Activated CD4-positive, alpha-beta memory T cell treated with anti-CD3 and anti-CD28 coated beads for 36 hours (primary cell): ENCODE measurements around the gene PLEKHA4. TPM values are rescaled to one million over a fixed set of nuclear protein-coding genes. Genes with fewer than 3 reads are reported as not detected.

Source experiments
- CTCF ChIA-PET: fragments of 350-600 bp; sonication (Branson Sonifier 250); formaldehyde crosslinking; loops from one replicate; lab custom pipeline; 2021; ENCODE audit warnings: antibody characterized with exemption, inconsistent platforms; lab: Charles Lee
- POLR2A ChIA-PET: fragments of 350-600 bp; sonication (Branson Sonifier 250); formaldehyde crosslinking; loops from one replicate; lab custom pipeline; 2021; ENCODE audit warnings: antibody characterized with exemption; lab: Charles Lee
- DNase-seq: peaks from one replicate; pipeline ENCODE4 v3.0.0-alpha.2; 2020
- H3K27ac Mint-ChIP-seq: one replicate; pipeline ENCODE4 v1.8.0; 2021; ENCODE audit warnings: mixed read lengths
- H3K27me3 Mint-ChIP-seq: one replicate; pipeline ENCODE4 v1.8.0; 2021; ENCODE audit warnings: mixed read lengths
- H3K36me3 Mint-ChIP-seq: one replicate; pipeline ENCODE4 v1.8.0; 2021; ENCODE audit warnings: mixed read lengths
- H3K4me1 Mint-ChIP-seq: one replicate; pipeline ENCODE4 v1.8.0; 2021; ENCODE audit warnings: low read depth, mixed read lengths
- H3K4me3 Mint-ChIP-seq: one replicate; pipeline ENCODE4 v1.8.0; 2021; ENCODE audit warnings: mild to moderate bottlenecking, mixed read lengths
- H3K9me3 Mint-ChIP-seq: one replicate; pipeline ENCODE4 v1.8.0; 2021; ENCODE audit warnings: mixed read lengths
- intact Hi-C: fragments of 100-400 bp; cut with micrococcal nuclease; formaldehyde crosslinking; loops from one replicate; pipeline ENCODE4 v1.15.1; 2023
- total RNA-seq, 2 experiments: library from RNA; stranded (reverse); gene quantifications; one replicate each; pipeline ENCODE4 v1.2.3, GENCODE V29; 2021

The PLEKHA4 gene
- total RNA-seq, 2 experiments from 2014 or later: 10.5 to 11.0 TPM

GRCh38 chr19:48821633-48822032 lies 46.8 kb downstream of the PLEKHA4 start:
- Mint-ChIP-seq H3K4me3 (no peak overlapping the region), H3K27me3 (no peaks in the 10 kb centered on the region), H3K27ac (no peak overlapping the region), H3K9me3 (no peaks in the 10 kb centered on the region), H3K36me3 (no peaks in the 10 kb centered on the region), H3K4me1 (no peaks in the 10 kb centered on the region)
- ChIA-PET CTCF (no interaction called here), POLR2A (no interaction called here)
- DNase-seq: no peak
- intact Hi-C loops: no loop called here

GRCh38 chr19:48819366-48819816 lies 49.0 kb downstream of the PLEKHA4 start:
- Mint-ChIP-seq H3K27me3 (no peaks in the 10 kb centered on the region), H3K4me3 (no peak overlapping the region), H3K9me3 (no peaks in the 10 kb centered on the region), H3K36me3 (no peaks in the 10 kb centered on the region), H3K4me1 (peaks cover 5% of the 10 kb centered on the region), H3K27ac (no peak overlapping the region)
- intact Hi-C loops: no loop called here
- CTCF ChIA-PET: no interaction called here
- DNase-seq: no peak
- POLR2A ChIA-PET: no interaction called here

GRCh38 chr19:48818234-48818820 lies 50.1 kb downstream of the PLEKHA4 start:
- Mint-ChIP-seq H3K4me3 (no peak overlapping the region), H3K27me3 (no peaks in the 10 kb centered on the region)

GRCh38 chr19:48817585-48818124 lies 50.8 kb downstream of the PLEKHA4 start:
- POLR2A ChIA-PET: no interaction called here
- Mint-ChIP-seq H3K27ac (no peak overlapping the region), H3K27me3 (no peaks in the 10 kb centered on the region), H3K9me3 (no peaks in the 10 kb centered on the region), H3K36me3 (no peaks in the 10 kb centered on the region), H3K4me1 (peaks cover 5% of the 10 kb centered on the region), H3K4me3 (no peak overlapping the region)
- intact Hi-C loops: no loop called here
- no peak for DNase-seq
- CTCF ChIA-PET: no interaction called here

More at GRCh38 chr19:48818234-48818820, 50.1 kb downstream of the PLEKHA4 start:
- DNase-seq: no peak
- intact Hi-C loops: no loop called here
- Mint-ChIP-seq H3K4me1 (peaks cover 5% of the 10 kb centered on the region), H3K36me3 (no peaks in the 10 kb centered on the region), H3K9me3 (no peaks in the 10 kb centered on the region), H3K27ac (no peak overlapping the region)
- POLR2A ChIA-PET: no interaction called here
- CTCF ChIA-PET: no interaction called here

- POLR2A ChIA-PET: no interaction called here
- intact Hi-C loops: no loop called here
- peaks cover 7% of the 10 kb centered on the region for H3K4me1 Mint-ChIP-seq
- H3K27me3 Mint-ChIP-seq: no peaks in the 10 kb centered on the region
- H3K27ac Mint-ChIP-seq: no peak overlapping the region
- no peaks in the 10 kb centered on the region for H3K9me3 Mint-ChIP-seq
- peak; percentile 33 for DNase-seq
- H3K36me3 Mint-ChIP-seq: no peaks in the 10 kb centered on the region
- CTCF ChIA-PET: interaction anchor here (1.4 kb wide), 1 partner anchor 22 kb away, joined by 4 read pairs; no protein-coding TSS in a partner anchor
- no peak overlapping the region for H3K4me3 Mint-ChIP-seq
Measured at GRCh38 chr19:48815870-48816501, 52.4 kb downstream of the PLEKHA4 start.

GRCh38 chr19:48814895-48815294 lies 53.5 kb downstream of the PLEKHA4 start:
- ChIA-PET CTCF (interaction anchor here (1.2 kb wide), 1 partner anchor 22 kb away, joined by 3 read pairs; no protein-coding TSS in a partner anchor), POLR2A (no interaction called here)
- H3K9me3 Mint-ChIP-seq: no peaks in the 10 kb centered on the region
- peaks cover 12% of the 10 kb centered on the region for H3K4me1 Mint-ChIP-seq
- H3K27ac Mint-ChIP-seq: no peak overlapping the region
- H3K27me3 Mint-ChIP-seq: no peaks in the 10 kb centered on the region
- H3K36me3 Mint-ChIP-seq: no peaks in the 10 kb centered on the region
- no peak for DNase-seq
- intact Hi-C loops: no loop called here
- no peak overlapping the region for H3K4me3 Mint-ChIP-seq

GRCh38 chr19:48813123-48813913 lies 55.1 kb downstream of the PLEKHA4 start:
- H3K36me3 Mint-ChIP-seq: no peaks in the 10 kb centered on the region
- H3K27ac Mint-ChIP-seq: no peak overlapping the region
- H3K4me1 Mint-ChIP-seq: peaks cover 22% of the 10 kb centered on the region
- intact Hi-C loops: no loop called here
- no peaks in the 10 kb centered on the region for H3K27me3 Mint-ChIP-seq
- no peak for DNase-seq
- CTCF ChIA-PET: interaction anchor here (0.5 to 1.2 kb wide), 3 partner anchors 18 to 22 kb away, joined by 4 to 5 read pairs (median 4); no protein-coding TSS in a partner anchor
- no peaks in the 10 kb centered on the region for H3K9me3 Mint-ChIP-seq
- no peak overlapping the region for H3K4me3 Mint-ChIP-seq
- POLR2A ChIA-PET: no interaction called here

GRCh38 chr19:48812094-48812929 lies 56.1 kb downstream of the PLEKHA4 start:
- intact Hi-C loops: no loop called here
- H3K27ac Mint-ChIP-seq: peak overlapping the region; percentile 69
- H3K4me1 Mint-ChIP-seq: peaks cover 22% of the 10 kb centered on the region
- no peaks in the 10 kb centered on the region for H3K9me3 Mint-ChIP-seq
- no peaks in the 10 kb centered on the region for H3K27me3 Mint-ChIP-seq
- peak; percentile 78 for DNase-seq
- no peaks in the 10 kb centered on the region for H3K36me3 Mint-ChIP-seq
- CTCF ChIA-PET: interaction anchor here (0.5 to 1.5 kb wide), 5 partner anchors 17 to 30 kb away, joined by 3 to 5 read pairs (median 5); no protein-coding TSS in a partner anchor
- POLR2A ChIA-PET: no interaction called here
- peak overlapping the region; percentile 74 for H3K4me3 Mint-ChIP-seq

GRCh38 chr19:48810151-48810550 lies 58.3 kb downstream of the PLEKHA4 start:
- H3K4me3 Mint-ChIP-seq: peak overlapping the region; percentile 86
- no peaks in the 10 kb centered on the region for H3K27me3 Mint-ChIP-seq
- no peaks in the 10 kb centered on the region for H3K36me3 Mint-ChIP-seq
- no peak for DNase-seq
- ChIA-PET CTCF (interaction anchor here (1.1 to 3.9 kb wide), 5 partner anchors 9 to 160 kb away, joined by 3 to 24 read pairs (median 9); no protein-coding TSS in a partner anchor), POLR2A (interaction anchor here (1.5 kb wide), 2 partner anchors 62 to 71 kb away, joined by 4 to 6 read pairs; partner anchors contain the start of gene PPP1R15A)
- H3K4me1 Mint-ChIP-seq: peaks cover 17% of the 10 kb centered on the region
- no peaks in the 10 kb centered on the region for H3K9me3 Mint-ChIP-seq
- H3K27ac Mint-ChIP-seq: no peak overlapping the region
- intact Hi-C loops: loop anchor here (2.0 kb wide), 2 partner anchors 15 to 65 kb away; no protein-coding TSS in a partner anchor

- POLR2A ChIA-PET: interaction anchor here (1.1 kb wide), 1 partner anchor 64 kb away, joined by 4 read pairs; the partner anchor contains the start of gene PPP1R15A
- intact Hi-C loops: no loop called here
- Mint-ChIP-seq H3K9me3 (no peaks in the 10 kb centered on the region), H3K36me3 (no peaks in the 10 kb centered on the region), H3K27ac (no peak overlapping the region), H3K27me3 (no peaks in the 10 kb centered on the region), H3K4me1 (peaks cover 17% of the 10 kb centered on the region), H3K4me3 (no peak overlapping the region)
- CTCF ChIA-PET: interaction anchor here (0.8 to 3.9 kb wide), 5 partner anchors 12 to 186 kb away, joined by 3 to 24 read pairs (median 11); partner anchors contain the start of gene RUVBL2
- DNase-seq: no peak
Measured at GRCh38 chr19:48807590-48808308, 60.7 kb downstream of the PLEKHA4 start.
